ENCODE measurements around the gene C9orf85.

C9orf85 gene

GRCh38 chr9:72022841-72023240, 111.4 kb downstream of the C9orf85 start:
- no peak for DNase-seq

Data from NCI-H526 treated with DMSO at 0.1 percent for 48 hours (cell line).